Fibroblast of skin of abdomen (primary cell): ENCODE measurements around the gene HS1BP3.

ENCODE experiments used
- DNase-seq: peaks from one replicate; pipeline ENCODE4 v3.0.0-alpha.2; 2013

HS1BP3 gene

DNA sequence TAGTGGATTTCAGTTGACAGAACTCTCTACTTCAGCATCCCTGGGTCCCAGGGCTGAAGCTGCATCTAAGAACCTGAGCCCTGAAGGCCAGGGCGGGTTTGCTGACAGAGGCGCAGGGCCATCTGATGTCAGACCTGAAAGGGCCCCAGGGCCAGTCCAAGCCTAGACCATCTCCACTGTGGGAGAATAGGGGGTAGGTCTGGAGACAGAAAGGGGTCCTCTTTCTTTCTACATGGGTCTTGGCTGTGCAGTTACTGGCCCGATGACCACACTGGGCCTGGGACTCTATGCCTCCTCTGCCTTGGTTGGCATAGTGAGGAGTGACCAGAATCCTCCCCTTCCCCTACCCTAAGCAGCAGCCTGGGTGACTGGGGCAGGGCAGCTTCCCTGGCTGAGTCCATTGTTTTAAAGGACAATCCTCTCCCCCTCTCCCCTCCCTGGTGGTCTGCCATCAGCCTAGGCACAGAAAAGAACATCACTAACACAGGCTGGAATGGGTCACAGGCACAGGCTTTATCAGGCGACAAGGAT lies 34.5 kb downstream of the HS1BP3 start:
- DNase-seq: no peak

DNA sequence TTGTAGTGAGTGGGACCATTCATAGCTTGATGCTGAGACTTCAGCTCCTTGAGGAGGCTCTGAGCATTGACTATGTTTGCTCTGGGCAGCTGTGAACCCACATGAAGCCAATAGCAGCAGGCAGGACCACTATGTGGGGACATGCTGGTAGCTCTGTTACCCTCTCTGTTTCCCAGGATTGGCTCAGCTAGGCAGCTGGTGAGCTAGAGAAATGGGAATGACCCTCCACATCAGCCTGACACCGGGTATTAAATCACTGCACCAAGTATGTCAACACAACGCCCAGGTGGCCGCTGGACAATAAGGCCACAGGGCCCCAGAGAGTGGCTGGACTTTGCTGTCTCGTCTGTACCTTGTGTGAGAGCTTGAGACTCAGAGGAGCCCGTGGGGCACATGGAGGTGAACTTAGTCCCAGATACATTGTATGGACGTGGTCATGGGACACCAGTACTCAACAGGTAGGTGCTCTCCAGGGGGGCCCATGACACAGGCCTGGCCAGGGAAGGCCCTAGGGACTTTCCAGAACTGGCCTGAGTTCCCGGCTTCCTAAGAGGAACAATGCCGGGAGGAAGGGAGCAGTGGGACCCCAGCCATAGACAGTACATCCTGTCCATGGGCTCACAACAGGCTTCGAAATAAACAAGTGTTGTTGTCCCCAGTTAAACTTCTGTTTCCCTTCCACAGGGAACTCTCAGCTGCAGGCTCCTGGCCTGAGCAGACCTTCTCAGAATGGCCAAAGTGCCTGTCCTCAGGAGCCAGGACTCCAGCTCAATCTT lies 35.2 kb downstream of the HS1BP3 start:
- no peak for DNase-seq

DNA sequence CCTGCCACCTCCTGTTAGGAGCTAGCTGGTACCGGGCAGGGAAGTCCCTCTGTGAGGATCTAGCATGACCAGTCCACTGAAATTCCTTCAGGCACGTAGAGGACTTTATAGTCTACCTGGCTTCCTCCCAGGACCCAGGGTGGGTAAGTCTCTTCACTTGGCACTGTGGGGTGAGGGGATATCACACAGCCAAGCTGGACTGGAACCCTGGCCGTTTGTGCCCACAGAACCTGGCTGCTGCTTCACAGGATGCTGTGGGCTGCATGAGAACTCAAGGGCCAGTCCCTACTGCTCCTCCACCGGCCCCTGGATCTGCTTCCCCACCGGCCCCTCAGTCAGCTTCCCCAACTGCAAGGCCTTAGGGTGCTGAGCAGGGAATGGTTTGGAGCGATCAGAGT lies 35.8 kb downstream of the HS1BP3 start:
- no peak for DNase-seq

DNA sequence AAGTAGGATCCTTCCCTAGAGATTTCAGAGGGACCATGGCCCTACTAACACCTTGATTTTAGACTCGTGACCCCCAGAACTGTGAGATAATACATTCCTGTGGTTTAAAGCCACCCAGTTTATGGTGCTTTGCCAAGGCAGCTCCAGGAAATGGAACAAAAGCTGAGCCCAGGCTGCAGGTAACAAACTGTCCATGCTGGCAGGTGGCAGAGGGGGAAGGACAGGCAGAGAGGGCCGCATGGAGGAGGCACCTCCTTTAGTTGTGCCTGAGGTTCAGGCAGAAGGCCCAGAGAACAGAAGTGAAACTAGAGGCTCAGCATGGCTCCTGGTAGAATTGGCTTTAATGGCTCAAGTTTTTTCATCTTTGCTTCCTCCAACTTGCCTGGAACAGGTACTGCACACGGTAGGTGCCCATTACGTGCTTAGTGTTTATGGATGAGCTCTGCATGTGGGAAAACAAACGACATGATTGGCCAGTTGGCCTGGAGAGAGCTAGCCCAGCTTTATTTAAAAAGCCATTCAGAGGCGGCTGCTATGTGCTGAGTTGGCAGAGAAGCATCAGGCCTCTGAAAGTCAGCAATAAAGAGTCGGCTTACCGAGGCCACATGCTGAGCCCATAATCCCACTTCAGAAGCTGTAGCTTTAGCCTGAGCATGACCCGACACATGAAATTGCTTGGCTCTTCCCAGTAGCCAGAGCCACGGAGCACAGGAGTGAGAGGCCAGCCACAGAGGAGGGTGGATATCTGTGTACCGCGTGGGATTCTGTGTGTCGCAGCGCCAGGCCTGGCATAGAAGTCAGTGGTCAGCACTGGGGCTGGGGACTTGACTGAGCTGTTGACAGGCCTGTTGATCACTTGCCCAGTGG lies 36.5 kb downstream of the HS1BP3 start:
- DNase-seq: no peak

DNA sequence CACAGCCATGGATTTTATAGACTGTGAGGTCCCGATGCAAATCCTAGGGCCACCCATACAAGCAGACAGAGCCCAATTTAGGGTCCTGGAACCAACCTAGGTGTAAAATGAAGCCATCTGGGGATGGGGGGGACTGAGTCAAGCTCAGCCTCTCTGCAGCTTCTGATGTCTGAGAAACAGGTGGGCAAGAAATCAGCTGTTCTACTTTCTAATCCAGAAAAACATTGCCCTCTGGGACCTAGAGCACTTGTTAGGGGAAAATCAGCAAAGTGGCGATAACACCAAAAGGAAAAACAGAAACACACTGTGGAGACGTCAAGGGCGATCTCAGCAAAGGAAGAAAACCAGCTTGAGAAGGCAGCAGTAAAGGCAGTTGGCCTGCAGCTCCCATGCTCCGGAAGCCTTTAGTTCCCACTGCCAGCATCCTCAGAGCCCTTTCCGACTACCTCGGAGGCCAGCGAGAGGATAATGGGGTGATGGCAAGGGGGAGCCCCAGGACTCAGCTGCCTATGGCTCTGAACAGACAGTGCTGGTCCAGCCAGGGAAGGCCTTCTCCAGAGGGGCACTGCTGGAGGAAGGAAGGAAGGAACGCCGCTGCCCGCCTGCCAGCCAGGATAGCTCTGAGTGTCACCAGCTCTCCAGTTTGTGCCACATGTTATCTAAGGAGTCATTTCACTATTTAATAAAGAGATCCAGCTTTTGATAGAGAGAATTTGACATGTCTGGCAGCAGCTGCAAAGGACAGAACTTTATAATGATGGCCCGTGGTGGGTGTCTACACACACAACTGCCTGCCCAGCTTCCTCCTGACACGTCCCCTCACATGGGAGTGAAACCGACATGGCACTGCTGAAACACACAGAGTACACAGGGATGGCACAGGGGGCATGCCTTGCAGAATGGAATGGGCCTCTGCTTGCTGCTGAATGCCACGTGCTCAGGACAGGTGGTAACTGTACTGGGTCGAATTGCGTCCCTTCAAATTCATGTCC lies 37.7 kb downstream of the HS1BP3 start:
- no peak for DNase-seq

DNA sequence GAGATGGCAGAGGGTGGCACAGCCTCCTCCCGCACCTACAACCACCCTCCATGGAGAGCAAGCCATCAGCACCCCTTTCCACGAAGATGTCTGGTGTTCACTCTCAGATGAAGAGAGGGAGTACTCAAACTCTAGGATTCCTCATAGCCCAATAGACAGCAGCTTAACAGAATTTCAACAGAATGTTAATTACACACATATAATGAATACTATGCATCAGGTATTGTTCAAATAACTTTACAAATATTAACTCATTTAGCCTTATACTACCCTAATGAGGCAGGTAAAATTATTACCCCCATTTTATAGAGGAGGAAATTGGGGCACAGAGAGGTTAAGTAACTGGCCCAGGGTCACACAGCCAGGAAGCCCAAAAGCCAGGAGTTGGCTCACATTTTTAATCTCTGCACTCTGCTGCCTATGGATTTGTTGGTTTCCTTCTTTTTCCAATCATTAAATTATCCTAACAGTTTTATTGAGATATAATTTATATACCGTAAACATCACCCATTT lies 39.0 kb downstream of the HS1BP3 start:
- DNase-seq: no peak

DNA sequence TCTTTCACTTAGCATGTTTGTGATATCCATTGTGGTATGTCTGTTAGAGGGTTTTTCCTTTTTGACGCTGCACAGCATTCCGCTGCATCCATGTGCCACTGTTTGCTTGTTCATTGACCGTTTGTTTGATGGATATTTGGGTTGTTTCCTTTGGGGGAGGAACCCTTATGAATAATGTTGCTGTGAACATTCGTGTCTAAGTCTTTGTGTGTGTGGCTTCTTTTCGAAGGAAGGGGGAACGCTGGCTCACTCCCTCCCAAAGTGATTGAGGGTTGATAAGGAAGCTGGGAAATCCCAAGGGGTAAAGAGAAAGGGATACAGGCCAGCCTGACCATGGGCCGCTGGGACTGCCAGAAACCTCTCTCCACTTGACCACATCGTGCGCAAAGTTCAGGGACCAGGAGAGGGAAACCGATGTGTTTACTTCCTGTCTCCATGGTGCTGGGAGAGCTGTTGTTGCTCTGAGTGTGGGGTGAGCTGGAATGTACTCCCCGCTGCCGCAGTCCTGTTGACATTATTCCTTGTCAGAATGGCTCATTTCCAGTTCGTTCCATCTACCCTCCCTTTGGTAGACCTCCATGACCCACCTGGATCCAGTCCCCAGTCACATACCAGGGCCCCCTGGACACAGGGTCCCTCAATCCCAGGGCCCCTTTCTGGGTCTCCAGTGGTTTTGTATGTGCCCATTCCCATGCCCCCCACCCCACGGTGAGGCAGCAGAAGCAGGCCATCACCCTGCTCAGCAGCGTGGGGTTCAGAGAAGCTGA lies 39.6 kb downstream of the HS1BP3 start:
- peak; percentile 61 for DNase-seq

DNA sequence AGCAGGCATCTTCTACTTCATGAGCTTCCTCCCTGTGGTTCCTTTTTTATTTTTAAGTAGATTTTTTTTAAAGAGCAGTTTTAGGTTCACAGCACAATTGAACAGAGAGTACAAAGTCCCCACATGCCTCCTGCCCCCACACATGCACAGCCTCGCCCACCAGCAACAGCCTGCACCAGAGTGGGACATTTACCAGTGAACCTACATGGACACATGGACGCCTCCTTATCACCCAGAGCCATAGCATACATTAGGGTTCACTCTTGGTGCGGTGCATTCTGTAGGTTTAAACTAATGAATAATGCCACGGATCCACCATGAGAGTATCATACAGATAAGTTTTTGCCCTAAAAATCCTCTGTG lies 40.9 kb downstream of the HS1BP3 start:
- no peak for DNase-seq

DNA sequence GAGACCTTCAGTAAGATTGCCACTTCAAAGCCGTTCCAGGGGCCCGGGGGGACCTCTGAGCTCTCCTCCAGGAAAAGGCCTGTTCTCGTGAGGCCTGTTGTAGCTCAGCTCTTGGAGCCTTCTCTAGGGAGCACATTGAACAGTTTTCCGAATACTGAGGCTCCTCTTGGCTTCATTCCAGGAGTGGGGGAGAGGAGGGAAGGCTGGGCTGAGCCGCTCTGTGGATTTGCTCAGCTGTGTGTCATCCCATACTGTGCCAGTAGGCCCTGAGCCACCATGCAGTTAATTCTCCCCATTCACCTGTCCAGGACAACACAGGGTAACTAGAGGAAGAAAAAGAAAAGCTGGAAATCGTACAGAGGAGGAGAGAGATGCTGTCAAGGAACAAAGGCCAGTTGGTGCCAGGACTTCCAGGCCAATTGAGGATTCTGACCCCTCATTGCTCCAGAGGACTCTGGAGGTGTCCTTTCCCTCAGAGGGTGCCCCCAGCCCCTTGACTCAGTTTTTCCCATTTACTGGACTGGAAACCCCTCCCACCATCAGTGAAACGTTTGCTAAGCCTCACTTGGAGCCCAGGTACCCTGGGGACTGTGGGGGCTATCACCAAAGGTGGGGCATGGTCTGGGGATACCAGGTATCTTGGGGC lies 41.4 kb downstream of the HS1BP3 start:
- peak; percentile 74 for DNase-seq

DNA sequence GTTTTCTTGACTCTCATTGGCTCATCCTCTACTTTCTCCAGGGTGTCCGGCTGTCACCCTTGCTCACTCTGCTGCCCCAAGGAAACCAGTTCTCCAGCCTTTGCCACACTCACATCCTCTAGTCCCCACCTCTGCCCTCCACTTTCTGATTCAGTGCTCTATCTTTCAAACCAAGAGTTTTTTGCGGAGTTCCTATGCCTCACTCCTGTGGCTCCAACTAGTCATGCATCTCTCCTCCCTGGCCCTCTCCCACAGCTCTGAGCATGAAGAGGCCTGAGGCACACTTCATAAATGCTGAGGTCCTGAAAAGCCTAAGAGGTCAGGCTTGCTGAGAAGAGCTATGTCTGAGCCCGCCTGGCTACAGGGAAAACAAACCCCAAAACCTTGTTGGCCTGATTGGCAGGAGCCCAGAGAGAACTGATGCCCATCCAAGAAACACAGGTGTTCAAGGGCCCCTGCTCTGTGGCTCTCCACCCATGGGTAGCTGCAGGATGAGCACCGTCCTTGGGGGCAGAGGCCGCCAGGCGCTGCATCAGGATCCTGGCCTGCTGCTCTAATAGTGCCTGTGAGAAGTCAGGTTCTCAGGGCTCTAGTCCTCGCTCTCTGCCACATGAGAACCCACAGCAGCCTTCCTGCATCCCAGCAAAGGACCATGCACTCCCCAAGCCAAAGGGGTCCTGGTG lies 42.1 kb downstream of the HS1BP3 start:
- DNase-seq: no peak

DNA sequence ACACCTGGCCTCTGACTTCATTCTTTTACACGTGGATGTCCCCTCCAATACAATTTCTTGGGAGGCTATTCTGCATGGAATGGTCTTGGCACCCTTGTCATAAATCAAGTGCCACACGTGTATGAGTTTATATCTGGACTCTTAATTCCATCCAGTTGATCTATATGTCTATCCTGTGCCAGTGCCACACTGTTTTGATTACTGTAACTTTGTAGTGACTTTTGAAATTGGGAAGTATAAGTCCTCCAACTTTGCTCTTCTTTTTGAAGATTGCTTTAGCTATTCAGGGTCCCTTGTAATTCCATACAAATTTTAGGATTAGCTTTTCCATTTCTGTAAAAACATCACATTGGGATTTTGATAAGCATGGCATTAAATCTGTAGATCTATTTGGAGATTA lies 43.5 kb downstream of the HS1BP3 start:
- DNase-seq: no peak

DNA sequence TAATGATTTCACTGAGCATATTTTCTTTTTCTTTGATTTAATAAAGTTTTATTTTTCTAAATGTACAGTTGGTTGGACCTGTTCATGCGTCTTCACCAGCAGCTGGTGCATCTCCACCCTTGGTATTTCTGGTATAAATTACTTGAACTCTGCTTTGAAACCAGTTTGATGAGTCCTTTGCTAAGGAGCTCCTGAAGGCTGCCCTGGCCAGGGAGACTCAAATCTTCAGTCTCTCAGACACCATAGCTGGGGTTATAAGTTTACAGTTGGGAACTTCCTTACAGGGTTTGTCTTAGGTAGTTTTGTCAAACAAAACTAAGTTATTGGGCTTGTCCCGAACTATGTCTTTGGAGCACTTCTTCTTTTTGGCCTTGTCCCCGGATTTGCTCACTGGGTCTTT lies 44.7 kb downstream of the HS1BP3 start:
- DNase-seq: no peak

DNA sequence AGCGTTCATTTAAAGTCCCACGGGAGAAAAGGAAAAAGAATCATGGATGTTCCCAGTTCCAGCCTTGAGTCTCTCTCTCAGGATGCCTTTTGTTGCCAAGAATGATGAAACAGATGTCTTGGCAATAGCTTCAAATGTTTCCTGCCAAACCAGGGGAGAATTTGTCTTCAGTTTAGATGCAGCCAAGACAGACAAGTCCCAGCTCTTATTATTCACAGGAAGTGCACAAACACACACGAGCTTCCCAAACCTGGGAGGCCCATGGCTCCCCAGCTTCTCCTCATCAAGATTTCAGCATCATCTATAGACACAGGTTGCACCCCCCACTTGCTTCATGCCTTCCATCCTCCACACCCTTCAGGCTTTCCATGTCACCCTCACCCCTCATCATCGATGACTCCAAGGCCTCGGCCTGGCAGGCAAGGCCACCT lies 45.9 kb downstream of the HS1BP3 start:
- peak; percentile 89 for DNase-seq

DNA sequence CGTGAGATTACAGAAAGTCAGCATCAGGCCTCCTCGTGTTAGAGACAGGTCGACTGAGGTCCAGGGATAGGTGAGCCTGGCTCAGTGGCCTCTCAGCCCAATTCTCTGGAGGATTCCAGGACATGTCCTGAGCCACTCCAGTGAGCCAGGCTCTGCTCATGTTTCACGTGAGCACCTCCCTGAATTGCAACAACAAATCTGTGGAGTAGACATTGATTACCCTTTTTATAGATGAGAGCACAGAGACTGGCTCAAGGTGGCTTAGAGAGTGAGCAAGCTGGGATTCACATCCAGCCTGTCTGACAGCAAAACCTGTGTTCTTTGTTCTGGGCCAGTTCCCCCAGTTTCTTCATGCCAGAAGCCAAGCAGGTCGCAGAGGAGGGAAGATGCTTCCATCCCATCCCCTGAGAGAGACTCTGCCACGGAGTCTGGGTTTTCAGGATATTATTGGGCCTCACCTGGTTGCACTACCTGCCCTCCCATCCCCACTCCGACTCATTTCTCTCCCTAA lies 46.4 kb downstream of the HS1BP3 start:
- DNase-seq: no peak

DNA sequence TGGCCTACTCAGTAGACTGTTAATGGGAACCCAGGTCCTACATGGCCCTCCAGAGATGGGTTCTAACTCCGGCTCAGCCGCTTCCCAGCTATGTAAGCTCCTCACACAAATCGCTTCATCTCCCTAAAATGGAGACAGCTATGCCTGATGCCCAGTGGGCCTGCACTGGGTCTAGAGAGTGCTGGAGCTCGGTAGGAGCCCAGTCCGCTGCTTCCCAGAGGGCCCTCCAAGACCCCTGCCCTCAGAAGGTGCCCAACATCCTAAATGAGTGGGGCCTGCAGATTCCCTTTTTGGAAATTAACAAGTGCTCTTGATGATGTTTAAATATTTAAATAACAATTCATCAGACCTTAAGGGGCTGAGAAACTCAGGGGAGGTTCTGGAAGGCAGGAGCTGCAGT lies 47.1 kb downstream of the HS1BP3 start:
- no peak for DNase-seq

DNA sequence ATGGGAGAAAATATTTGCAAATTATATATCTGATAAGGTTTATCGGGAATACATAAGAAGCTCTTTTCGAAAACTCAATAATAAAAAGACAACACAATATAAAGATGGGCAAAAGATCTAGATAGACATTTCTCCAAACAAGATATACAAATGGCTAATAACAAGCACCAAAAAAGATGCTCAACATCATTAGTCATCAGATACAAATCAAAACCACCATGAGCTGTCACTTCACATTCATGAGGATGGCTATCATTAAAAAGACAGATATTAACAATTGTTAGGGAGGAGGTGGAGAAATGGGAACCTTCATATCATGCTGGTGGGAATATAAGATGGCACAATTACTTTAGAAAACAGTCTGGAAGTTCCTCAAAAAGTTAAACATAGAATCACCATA lies 48.1 kb downstream of the HS1BP3 start:
- no peak for DNase-seq

DNA sequence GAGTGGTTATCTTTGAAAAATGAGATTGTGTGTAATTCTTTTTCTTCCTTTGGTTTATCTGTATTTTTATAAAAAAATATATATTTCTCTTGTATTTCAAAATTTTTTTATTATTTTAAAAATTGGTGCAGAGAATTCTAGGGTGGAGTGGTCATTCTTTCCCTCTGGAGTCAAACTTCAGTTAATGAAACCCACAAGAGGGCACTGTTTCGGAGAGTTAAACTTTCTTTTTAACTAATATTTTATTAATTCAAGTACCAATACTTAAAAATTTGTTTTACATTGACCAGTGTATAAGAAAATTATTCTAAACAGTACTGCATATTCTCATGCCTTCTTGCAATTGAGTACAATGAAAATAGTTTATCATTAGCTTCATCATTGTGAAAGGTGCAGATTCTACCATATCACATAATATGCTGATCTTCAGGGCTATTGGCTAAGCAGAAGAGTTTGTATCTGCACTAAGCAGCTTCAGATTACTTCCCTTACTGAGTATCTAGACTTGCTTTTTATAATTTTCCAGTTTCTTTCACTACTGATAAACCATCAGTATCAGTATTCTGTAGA lies 50.1 kb downstream of the HS1BP3 start:
- DNase-seq: no peak

DNA sequence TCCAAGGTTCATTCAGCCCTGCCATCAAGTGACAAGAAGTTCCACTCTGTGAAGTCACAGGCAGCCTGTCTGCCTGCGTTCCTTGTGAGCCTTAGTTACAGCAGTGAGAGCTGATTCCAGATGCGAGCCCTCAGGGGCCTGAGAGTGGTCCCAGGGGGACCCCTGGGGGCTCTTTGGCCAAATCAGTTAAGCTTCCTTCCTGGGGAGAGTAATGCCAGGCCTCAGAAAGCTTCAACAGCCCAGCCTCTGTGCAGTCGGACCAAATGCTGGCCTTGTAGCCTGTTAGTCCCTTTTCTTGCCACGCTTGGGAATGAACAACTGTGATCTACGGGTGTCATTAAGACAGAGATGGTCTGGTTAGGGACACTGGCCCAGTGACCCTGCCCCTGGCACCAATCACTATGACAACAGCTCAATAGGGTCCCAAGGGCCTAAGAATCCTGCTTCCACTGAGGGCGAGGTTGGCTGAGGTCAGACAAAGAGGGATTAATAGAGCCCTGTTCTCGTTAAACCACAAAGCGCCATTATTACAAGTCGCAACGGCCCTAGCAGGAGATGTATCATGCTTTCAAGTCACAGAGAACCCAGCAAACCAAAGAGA lies 50.9 kb downstream of the HS1BP3 start:
- DNase-seq: no peak

DNA sequence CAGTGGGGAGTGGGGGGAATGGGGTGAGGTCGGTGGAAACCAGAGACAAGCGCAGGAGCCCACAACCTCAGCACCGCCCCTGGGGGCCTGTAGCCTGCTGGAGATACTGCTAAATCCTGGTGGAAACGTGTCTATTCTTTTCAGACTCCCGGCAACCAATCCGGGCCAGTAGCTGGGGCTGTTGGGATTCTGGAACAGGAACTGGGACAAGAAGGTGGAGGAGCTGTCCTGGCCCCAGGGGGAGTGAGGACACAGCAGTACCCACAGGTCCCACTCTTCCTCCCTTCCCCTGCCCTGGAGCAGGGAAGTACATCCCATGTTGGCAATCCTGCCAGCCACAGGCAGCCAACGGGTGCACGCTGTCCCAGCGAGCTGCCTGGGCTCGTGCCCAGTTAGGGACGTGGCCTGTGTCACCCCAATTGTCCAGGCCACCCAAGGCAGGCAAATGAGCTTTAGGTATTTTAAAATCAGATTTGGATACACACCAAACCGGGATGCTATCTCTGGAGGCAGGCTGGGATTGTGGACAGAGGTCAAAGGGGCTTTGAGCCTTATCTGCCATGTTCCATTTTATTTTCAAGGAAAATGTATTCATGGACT lies 51.8 kb downstream of the HS1BP3 start:
- no peak for DNase-seq
